SK-N-SH treated with all-trans-retinoic acid at 6 μM for 48 hours (cell line): Measurements from ENCODE around the gene UBASH3B.

Source experiments
- ATAC-seq: fragments of 200-7000 bp; cut with Tn5 transposase; 3 replicates; pipeline ENCODE4 v1.9.1; 2020; ENCODE audit warnings: mild to moderate bottlenecking, moderate library complexity
- ARNTL ChIP-seq: fragments of 450-650 bp; formaldehyde crosslinking; IDR thresholded peaks from 2 replicates; pipeline ENCODE4 v1.5.0; 2020; ENCODE audit warnings: low read depth, mild to moderate bottlenecking, moderate library complexity, borderline replicate concordance
- BACH2 ChIP-seq: fragments of 250-450 bp; sonication (Bioruptor Pico); IDR thresholded peaks from 2 replicates; pipeline ENCODE4 v1.9.0; 2021; ENCODE audit warnings: mild to moderate bottlenecking, borderline replicate concordance
- CSDC2 ChIP-seq: fragments of 250-450 bp; sonication (Bioruptor Pico); IDR thresholded peaks from 2 replicates; pipeline ENCODE4 v1.5.0; 2020; ENCODE audit warnings: mild to moderate bottlenecking, moderate library complexity
- ESRRG ChIP-seq: fragments of 250-450 bp; sonication (Bioruptor Pico); IDR thresholded peaks from 2 replicates; pipeline ENCODE4 v1.6.1; 2021; ENCODE audit warnings: mild to moderate bottlenecking
- GLIS3 ChIP-seq: fragments of 250-450 bp; sonication (Bioruptor Pico); IDR thresholded peaks from 2 replicates; pipeline ENCODE4 v1.5.0; 2020; ENCODE audit warnings: mild to moderate bottlenecking, moderate library complexity
- ISL1 ChIP-seq: fragments of 250-450 bp; sonication (Bioruptor Pico); IDR thresholded peaks from 2 replicates; pipeline ENCODE4 v2.1.2; 2022; ENCODE audit warnings: mild to moderate bottlenecking, moderate library complexity
- OSR1 ChIP-seq: fragments of 250-450 bp; sonication (Bioruptor Pico); IDR thresholded peaks from 2 replicates; pipeline ENCODE4 v1.8.0; 2022; ENCODE audit warnings: moderate library complexity, mild to moderate bottlenecking, inconsistent platforms
- PPARA ChIP-seq: fragments of 250-450 bp; sonication (Bioruptor Pico); IDR thresholded peaks from 2 replicates; pipeline ENCODE4 v1.5.0; 2020; ENCODE audit warnings: mild to moderate bottlenecking, borderline replicate concordance
- RARB ChIP-seq: fragments of 250-450 bp; sonication (Bioruptor Pico); IDR thresholded peaks from 2 replicates; pipeline ENCODE4 v1.8.0; 2021; ENCODE audit warnings: mild to moderate bottlenecking, moderate library complexity
- TCF4 ChIP-seq: fragments of 250-450 bp; sonication (Bioruptor Pico); IDR thresholded peaks from 2 replicates; pipeline ENCODE4 v1.8.0; 2021; ENCODE audit warnings: mild to moderate bottlenecking, moderate library complexity, borderline replicate concordance
- TOX ChIP-seq: fragments of 250-450 bp; sonication (Bioruptor Pico); IDR thresholded peaks from 2 replicates; pipeline ENCODE4 v1.8.0; 2021; ENCODE audit warnings: mild to moderate bottlenecking, moderate library complexity, borderline replicate concordance
- ZC3H10 ChIP-seq: fragments of 250-450 bp; sonication (Bioruptor Pico); IDR thresholded peaks from 2 replicates; pipeline ENCODE4 v1.5.1; 2021; ENCODE audit warnings: mild to moderate bottlenecking, moderate library complexity
- ZFP30 ChIP-seq: fragments of 450-650 bp; formaldehyde crosslinking; IDR thresholded peaks from 2 replicates; pipeline ENCODE4 v1.5.0; 2022; ENCODE audit warnings: mild to moderate bottlenecking, moderate library complexity
- ZNF565 ChIP-seq: fragments of 450-650 bp; formaldehyde crosslinking; conservative IDR thresholded peaks from 2 replicates; pipeline ENCODE4 v1.5.0; 2020; ENCODE audit warnings: low read depth, mild to moderate bottlenecking, moderate library complexity
- ZNF70 ChIP-seq: fragments of 450-650 bp; formaldehyde crosslinking; IDR thresholded peaks from 2 replicates; pipeline ENCODE4 v1.5.0; 2020; ENCODE audit warnings: mild to moderate bottlenecking, moderate library complexity
- ZNF8 ChIP-seq: fragments of 450-650 bp; formaldehyde crosslinking; IDR thresholded peaks from 2 replicates; pipeline ENCODE4 v1.5.0; 2020; ENCODE audit warnings: mild to moderate bottlenecking, moderate library complexity
- TF ChIP-seq, protein P1 (sequence below): fragments of 250-450 bp; sonication (Bioruptor Pico); IDR thresholded peaks from 2 replicates; pipeline ENCODE4 v1.8.0; 2020; ENCODE audit warnings: mild to moderate bottlenecking, moderate library complexity, borderline replicate concordance
- TF ChIP-seq, protein P2 (sequence below): fragments of 250-450 bp; sonication (Bioruptor Pico); IDR thresholded peaks from 2 replicates; pipeline ENCODE4 v1.5.1; 2020; ENCODE audit warnings: low read depth, mild to moderate bottlenecking, moderate library complexity
- TF ChIP-seq, protein P3 (sequence below): fragments of 250-450 bp; sonication (Bioruptor Pico); IDR thresholded peaks from 2 replicates; pipeline ENCODE4 v1.5.0; 2020; ENCODE audit warnings: mild to moderate bottlenecking, moderate library complexity
- TF ChIP-seq, protein P4 (sequence below): fragments of 250-450 bp; sonication (Bioruptor Pico); IDR thresholded peaks from 2 replicates; pipeline ENCODE4 v1.5.1; 2021; ENCODE audit warnings: mild to moderate bottlenecking, moderate library complexity
- TF ChIP-seq, protein P5 (sequence below): fragments of 250-450 bp; sonication (Bioruptor Pico); IDR thresholded peaks from 2 replicates; pipeline ENCODE4 v1.8.0; 2021; ENCODE audit warnings: low read depth, mild to moderate bottlenecking, moderate library complexity, borderline replicate concordance

The UBASH3B gene

DNA sequence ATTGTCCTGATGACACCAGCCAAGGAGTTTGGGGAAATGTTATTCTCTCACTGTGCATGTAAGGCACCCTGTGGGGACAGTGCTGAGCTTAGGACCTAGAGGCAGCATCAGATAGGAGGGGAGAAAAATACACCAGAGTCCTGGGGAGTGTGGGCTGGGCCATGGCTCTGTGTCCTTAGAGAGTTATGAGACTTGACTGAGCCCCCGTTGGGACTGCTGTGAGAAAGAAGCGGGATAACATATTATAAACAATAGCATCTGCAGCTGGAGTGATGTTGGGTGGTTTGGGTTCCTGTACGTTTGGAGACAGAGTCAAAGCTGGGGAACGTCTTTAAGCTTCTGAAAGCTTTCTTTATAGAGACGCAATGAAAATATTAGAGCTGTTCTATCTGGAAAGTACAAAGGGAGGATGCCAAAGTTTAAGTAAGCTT is 91.8 kb downstream of the UBASH3B start:
- no peak for TF ChIP-seq GLIS3
- TF ChIP-seq TOX (CRISPR knock-in tag): no peak
- TF ChIP-seq ZNF8 (CRISPR knock-in tag): no peak
- TF ChIP-seq ESRRG: no peak
- no peak for TF ChIP-seq ZC3H10 (CRISPR knock-in tag)
- TF ChIP-seq RARB: no peak
- TF ChIP-seq, protein P1, sequence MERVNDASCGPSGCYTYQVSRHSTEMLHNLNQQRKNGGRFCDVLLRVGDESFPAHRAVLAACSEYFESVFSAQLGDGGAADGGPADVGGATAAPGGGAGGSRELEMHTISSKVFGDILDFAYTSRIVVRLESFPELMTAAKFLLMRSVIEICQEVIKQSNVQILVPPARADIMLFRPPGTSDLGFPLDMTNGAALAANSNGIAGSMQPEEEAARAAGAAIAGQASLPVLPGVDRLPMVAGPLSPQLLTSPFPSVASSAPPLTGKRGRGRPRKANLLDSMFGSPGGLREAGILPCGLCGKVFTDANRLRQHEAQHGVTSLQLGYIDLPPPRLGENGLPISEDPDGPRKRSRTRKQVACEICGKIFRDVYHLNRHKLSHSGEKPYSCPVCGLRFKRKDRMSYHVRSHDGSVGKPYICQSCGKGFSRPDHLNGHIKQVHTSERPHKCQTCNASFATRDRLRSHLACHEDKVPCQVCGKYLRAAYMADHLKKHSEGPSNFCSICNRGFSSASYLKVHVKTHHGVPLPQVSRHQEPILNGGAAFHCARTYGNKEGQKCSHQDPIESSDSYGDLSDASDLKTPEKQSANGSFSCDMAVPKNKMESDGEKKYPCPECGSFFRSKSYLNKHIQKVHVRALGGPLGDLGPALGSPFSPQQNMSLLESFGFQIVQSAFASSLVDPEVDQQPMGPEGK (CRISPR knock-in tag): no peak
- no peak for TF ChIP-seq ISL1 (CRISPR knock-in tag)
- no peak for TF ChIP-seq TCF4 (CRISPR knock-in tag)
- TF ChIP-seq, protein P2, sequence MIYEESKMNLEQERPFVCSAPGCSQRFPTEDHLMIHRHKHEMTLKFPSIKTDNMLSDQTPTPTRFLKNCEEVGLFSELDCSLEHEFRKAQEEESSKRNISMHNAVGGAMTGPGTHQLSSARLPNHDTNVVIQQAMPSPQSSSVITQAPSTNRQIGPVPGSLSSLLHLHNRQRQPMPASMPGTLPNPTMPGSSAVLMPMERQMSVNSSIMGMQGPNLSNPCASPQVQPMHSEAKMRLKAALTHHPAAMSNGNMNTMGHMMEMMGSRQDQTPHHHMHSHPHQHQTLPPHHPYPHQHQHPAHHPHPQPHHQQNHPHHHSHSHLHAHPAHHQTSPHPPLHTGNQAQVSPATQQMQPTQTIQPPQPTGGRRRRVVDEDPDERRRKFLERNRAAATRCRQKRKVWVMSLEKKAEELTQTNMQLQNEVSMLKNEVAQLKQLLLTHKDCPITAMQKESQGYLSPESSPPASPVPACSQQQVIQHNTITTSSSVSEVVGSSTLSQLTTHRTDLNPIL: no peak
- TF ChIP-seq OSR1: no peak
- TF ChIP-seq, protein P3, sequence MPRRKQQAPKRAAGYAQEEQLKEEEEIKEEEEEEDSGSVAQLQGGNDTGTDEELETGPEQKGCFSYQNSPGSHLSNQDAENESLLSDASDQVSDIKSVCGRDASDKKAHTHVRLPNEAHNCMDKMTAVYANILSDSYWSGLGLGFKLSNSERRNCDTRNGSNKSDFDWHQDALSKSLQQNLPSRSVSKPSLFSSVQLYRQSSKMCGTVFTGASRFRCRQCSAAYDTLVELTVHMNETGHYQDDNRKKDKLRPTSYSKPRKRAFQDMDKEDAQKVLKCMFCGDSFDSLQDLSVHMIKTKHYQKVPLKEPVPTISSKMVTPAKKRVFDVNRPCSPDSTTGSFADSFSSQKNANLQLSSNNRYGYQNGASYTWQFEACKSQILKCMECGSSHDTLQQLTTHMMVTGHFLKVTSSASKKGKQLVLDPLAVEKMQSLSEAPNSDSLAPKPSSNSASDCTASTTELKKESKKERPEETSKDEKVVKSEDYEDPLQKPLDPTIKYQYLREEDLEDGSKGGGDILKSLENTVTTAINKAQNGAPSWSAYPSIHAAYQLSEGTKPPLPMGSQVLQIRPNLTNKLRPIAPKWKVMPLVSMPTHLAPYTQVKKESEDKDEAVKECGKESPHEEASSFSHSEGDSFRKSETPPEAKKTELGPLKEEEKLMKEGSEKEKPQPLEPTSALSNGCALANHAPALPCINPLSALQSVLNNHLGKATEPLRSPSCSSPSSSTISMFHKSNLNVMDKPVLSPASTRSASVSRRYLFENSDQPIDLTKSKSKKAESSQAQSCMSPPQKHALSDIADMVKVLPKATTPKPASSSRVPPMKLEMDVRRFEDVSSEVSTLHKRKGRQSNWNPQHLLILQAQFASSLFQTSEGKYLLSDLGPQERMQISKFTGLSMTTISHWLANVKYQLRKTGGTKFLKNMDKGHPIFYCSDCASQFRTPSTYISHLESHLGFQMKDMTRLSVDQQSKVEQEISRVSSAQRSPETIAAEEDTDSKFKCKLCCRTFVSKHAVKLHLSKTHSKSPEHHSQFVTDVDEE: no peak
- no peak for TF ChIP-seq ZFP30 (CRISPR knock-in tag)
- no peak for TF ChIP-seq CSDC2 (CRISPR knock-in tag)
- TF ChIP-seq BACH2 (CRISPR knock-in tag): no peak
- no peak for TF ChIP-seq ARNTL
- TF ChIP-seq, protein P4, sequence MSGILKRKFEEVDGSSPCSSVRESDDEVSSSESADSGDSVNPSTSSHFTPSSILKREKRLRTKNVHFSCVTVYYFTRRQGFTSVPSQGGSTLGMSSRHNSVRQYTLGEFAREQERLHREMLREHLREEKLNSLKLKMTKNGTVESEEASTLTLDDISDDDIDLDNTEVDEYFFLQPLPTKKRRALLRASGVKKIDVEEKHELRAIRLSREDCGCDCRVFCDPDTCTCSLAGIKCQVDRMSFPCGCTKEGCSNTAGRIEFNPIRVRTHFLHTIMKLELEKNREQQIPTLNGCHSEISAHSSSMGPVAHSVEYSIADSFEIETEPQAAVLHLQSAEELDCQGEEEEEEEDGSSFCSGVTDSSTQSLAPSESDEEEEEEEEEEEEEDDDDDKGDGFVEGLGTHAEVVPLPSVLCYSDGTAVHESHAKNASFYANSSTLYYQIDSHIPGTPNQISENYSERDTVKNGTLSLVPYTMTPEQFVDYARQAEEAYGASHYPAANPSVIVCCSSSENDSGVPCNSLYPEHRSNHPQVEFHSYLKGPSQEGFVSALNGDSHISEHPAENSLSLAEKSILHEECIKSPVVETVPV (CRISPR knock-in tag): no peak
- TF ChIP-seq, all 23 proteins: peak for 0
- ATAC-seq: no peak

DNA sequence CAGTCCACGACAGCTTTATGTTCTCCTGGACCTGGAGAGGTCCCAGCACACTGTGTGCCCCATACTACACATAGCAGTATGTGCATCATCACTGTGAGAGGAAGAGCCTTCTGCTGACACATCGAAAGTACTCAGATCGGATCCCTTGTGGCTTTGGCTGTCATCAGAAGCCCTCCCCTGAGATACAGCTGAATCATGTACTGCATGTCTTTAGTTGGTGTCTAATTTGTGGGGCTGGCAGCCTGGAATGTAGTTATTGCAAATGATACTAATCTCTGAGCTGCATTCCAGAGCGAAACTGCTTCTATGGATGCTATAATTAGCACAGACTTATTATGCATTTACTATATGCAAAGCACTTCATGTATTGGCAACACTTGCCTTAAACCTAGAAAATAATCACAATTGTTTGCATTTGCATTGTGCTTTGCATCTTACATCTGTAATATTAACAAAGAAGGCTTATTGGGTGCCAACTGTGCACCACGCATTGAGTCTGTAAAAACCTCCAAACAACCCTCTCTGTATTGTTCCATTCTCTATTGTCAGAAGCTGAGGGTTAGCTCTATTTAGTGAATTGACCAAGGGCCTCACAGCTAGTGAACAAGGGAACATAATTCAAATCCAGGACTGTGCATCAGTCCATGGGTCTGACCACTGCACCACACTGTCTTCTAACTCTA is 93.6 kb downstream of the UBASH3B start:
- TF ChIP-seq PPARA (CRISPR knock-in tag) (no peak), RARB (no peak), ZC3H10 (CRISPR knock-in tag) (no peak), ISL1 (CRISPR knock-in tag) (peak; percentile 65), GLIS3 (no peak), TCF4 (CRISPR knock-in tag) (no peak)
- TF ChIP-seq, protein P1 (CRISPR knock-in tag): no peak
- ATAC-seq: peak; percentile 95

DNA sequence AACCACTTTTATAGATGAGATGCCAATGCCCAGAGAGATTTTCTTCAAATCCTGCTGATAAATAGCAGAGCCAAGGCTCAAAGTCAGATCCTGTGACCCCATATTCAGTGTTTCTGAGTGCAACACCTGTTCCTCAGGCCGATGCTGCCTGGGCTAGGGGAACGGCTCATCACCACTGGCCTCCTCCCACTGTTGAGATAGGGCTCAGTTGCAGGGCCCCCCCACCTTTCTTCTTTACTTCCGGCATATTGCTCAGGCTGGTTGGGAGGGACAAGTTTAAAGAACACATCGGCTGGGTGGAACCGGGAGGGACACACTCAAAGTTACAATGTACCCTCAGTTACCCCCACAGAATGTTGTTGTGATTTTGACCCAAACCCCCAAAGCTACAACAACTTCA is 94.5 kb downstream of the UBASH3B start:
- ATAC-seq: no peak
- no peak for TF ChIP-seq ISL1 (CRISPR knock-in tag)
- no peak for TF ChIP-seq OSR1
- no peak for TF ChIP-seq PPARA (CRISPR knock-in tag)
- TF ChIP-seq, protein P5, sequence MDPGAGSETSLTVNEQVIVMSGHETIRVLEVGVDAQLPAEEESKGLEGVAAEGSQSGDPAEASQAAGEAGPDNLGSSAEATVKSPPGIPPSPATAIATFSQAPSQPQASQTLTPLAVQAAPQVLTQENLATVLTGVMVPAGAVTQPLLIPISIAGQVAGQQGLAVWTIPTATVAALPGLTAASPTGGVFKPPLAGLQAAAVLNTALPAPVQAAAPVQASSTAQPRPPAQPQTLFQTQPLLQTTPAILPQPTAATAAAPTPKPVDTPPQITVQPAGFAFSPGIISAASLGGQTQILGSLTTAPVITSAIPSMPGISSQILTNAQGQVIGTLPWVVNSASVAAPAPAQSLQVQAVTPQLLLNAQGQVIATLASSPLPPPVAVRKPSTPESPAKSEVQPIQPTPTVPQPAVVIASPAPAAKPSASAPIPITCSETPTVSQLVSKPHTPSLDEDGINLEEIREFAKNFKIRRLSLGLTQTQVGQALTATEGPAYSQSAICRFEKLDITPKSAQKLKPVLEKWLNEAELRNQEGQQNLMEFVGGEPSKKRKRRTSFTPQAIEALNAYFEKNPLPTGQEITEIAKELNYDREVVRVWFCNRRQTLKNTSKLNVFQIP (CRISPR knock-in tag): no peak
- TF ChIP-seq GLIS3: no peak
- TF ChIP-seq ZNF565: no peak
- no peak for TF ChIP-seq ZNF70 (CRISPR knock-in tag)
- TF ChIP-seq, protein P4 (CRISPR knock-in tag): no peak
- TF ChIP-seq TOX (CRISPR knock-in tag): no peak
- TF ChIP-seq ZC3H10 (CRISPR knock-in tag): no peak
- no peak for TF ChIP-seq ARNTL
- TF ChIP-seq ZFP30 (CRISPR knock-in tag): no peak
